ENCODE data around the gene UBR2.
"Not testable (repeated sequence)": the region's sequence is repeated elsewhere in the genome, so short reads cannot be mapped to it uniquely, and the experiment has no call there.

Gene UBR2

GRCh38 chr6:42556462-42556861 is 7.4 kb upstream of the UBR2 start:
- no peaks in the 10 kb centered on the region for H3K9me3 ChIP-seq (ENCODE audit: control insufficient read depth, low read length)
- no peaks in the 10 kb centered on the region for H3K36me3 ChIP-seq (ENCODE audit: control insufficient read depth, insufficient read depth, low read length, severe bottlenecking)
- H3K4me3 ChIP-seq (ENCODE audit: low read length) = no peak overlapping the region
- peaks cover under 1% of the 10 kb centered on the region for H3K4me1 ChIP-seq (ENCODE audit: control insufficient read depth, insufficient read depth, low read length)
- no peak for DNase-seq (ENCODE audit: low read depth)
- H3K9ac ChIP-seq (ENCODE audit: low read length) = no peak overlapping the region
- no peaks in the 10 kb centered on the region for H3K27me3 ChIP-seq (replicated peaks; ENCODE audit: control insufficient read depth, insufficient read depth, low read length)

- not testable (repeated sequence) for H3K27me3 ChIP-seq (replicated peaks; ENCODE audit: control insufficient read depth, insufficient read depth, low read length); H3K4me3 ChIP-seq (ENCODE audit: low read length); H3K9ac ChIP-seq (ENCODE audit: low read length); H3K36me3 ChIP-seq (ENCODE audit: control insufficient read depth, insufficient read depth, low read length, severe bottlenecking); H3K9me3 ChIP-seq (ENCODE audit: control insufficient read depth, low read length); DNase-seq (ENCODE audit: low read depth); H3K4me1 ChIP-seq (ENCODE audit: control insufficient read depth, insufficient read depth, low read length)
These were observed 4.6 kb upstream of the UBR2 start for GRCh38 chr6:42559276-42559675.

DNA sequence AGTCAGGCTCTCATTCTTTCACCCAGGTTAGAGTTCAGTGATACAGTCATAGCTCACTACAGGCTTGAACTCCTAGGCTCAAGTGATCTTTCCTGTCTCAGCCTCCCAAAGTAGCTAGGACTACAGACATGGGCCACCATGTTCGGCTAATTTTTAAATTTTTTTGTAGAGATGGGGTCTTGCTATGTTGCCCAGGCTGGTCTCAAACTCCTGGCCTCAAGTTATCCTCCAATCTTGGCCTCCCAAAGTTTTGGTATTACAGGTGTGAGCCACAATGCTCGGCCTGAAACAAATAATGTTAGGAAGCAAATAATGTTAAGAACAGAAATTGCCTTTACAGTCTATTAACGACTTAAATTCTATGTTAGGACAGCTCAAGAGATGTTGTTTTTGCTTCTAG is 1.8 kb upstream of the UBR2 start:
- H3K27me3 ChIP-seq (replicated peaks; ENCODE audit: control insufficient read depth, insufficient read depth, low read length) = no peaks in the 10 kb centered on the region
- peaks cover 4% of the 10 kb centered on the region for H3K36me3 ChIP-seq (ENCODE audit: control insufficient read depth, insufficient read depth, low read length, severe bottlenecking)
- no peak for DNase-seq (ENCODE audit: low read depth)
- no peak overlapping the region for H3K9ac ChIP-seq (ENCODE audit: low read length)
- no peaks in the 10 kb centered on the region for H3K9me3 ChIP-seq (ENCODE audit: control insufficient read depth, low read length)
- H3K4me1 ChIP-seq (ENCODE audit: control insufficient read depth, insufficient read depth, low read length) = peaks cover 8% of the 10 kb centered on the region
- H3K4me3 ChIP-seq (ENCODE audit: low read length) = no peak overlapping the region

GRCh38 chr6:42562788-42563405 is 932 bp upstream of the UBR2 start:
- Histone ChIP-seq H3K36me3 (ENCODE audit: control insufficient read depth, insufficient read depth, low read length, severe bottlenecking) (peaks cover 4% of the 10 kb centered on the region), H3K27me3 (replicated peaks; ENCODE audit: control insufficient read depth, insufficient read depth, low read length) (no peaks in the 10 kb centered on the region), H3K4me1 (ENCODE audit: control insufficient read depth, insufficient read depth, low read length) (peaks cover 8% of the 10 kb centered on the region), H3K4me3 (ENCODE audit: low read length) (peak overlapping the region; percentile 100), H3K9ac (ENCODE audit: low read length) (no peak overlapping the region), H3K9me3 (ENCODE audit: control insufficient read depth, low read length) (no peaks in the 10 kb centered on the region)
- no peak for DNase-seq (ENCODE audit: low read depth)

GRCh38 chr6:42564506-42564825 is 637 bp downstream of the UBR2 start:
- peak overlapping the region; percentile 100 for H3K4me3 ChIP-seq (ENCODE audit: low read length)
- no peak for DNase-seq (ENCODE audit: low read depth)

GRCh38 chr6:42565823-42566613 is 2.2 kb downstream of the UBR2 start:
- peak overlapping the region; percentile 93 for H3K9ac ChIP-seq (ENCODE audit: low read length)
- no peaks in the 10 kb centered on the region for H3K27me3 ChIP-seq (replicated peaks; ENCODE audit: control insufficient read depth, insufficient read depth, low read length)
- peak overlapping the region; percentile 100 for H3K4me3 ChIP-seq (ENCODE audit: low read length)
- H3K9me3 ChIP-seq (ENCODE audit: control insufficient read depth, low read length) = no peaks in the 10 kb centered on the region
- H3K4me1 ChIP-seq (ENCODE audit: control insufficient read depth, insufficient read depth, low read length) = peaks cover 23% of the 10 kb centered on the region
- H3K36me3 ChIP-seq (ENCODE audit: control insufficient read depth, insufficient read depth, low read length, severe bottlenecking) = peaks cover 4% of the 10 kb centered on the region
- peak; percentile 34 for DNase-seq (ENCODE audit: low read depth)

More at GRCh38 chr6:42564506-42564825, 637 bp downstream of the UBR2 start:
- no peaks in the 10 kb centered on the region for H3K9me3 ChIP-seq (ENCODE audit: control insufficient read depth, low read length)
- peaks cover 16% of the 10 kb centered on the region for H3K4me1 ChIP-seq (ENCODE audit: control insufficient read depth, insufficient read depth, low read length)
- peaks cover 4% of the 10 kb centered on the region for H3K36me3 ChIP-seq (ENCODE audit: control insufficient read depth, insufficient read depth, low read length, severe bottlenecking)
- peak overlapping the region; percentile 93 for H3K9ac ChIP-seq (ENCODE audit: low read length)
- H3K27me3 ChIP-seq (replicated peaks; ENCODE audit: control insufficient read depth, insufficient read depth, low read length) = no peaks in the 10 kb centered on the region

DNA sequence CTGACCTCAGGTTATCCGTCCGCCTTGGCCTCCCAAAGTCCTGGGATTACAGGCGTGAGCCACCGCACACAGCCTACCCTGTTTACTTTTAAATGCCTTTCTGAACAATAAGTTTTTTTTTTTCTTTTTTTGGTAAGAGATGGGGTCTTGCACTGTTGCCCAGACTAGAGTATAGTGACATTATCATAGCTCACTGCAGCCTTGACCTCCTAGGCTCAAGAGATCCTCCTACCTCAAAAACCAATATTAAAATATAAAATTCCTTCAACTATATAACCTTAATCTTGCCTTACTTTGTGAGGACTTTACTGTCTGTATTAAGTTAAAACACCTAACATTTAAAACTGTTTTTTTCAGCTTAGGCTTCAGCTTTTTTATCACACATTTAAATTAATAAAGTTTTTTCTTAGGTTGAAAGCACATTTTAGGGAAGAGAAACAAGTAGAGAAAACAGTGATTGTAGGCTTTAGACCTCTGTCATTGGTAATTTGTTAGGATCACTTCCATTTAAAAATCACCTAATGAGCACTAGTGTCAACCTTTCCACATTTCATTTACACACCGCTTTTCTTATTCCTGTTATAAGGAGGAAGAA is 2.9 kb downstream of the UBR2 start:
- Histone ChIP-seq H3K4me3 (ENCODE audit: low read length) (no peak overlapping the region), H3K36me3 (ENCODE audit: control insufficient read depth, insufficient read depth, low read length, severe bottlenecking) (peaks cover 4% of the 10 kb centered on the region), H3K9me3 (ENCODE audit: control insufficient read depth, low read length) (no peaks in the 10 kb centered on the region), H3K27me3 (replicated peaks; ENCODE audit: control insufficient read depth, insufficient read depth, low read length) (no peaks in the 10 kb centered on the region), H3K4me1 (ENCODE audit: control insufficient read depth, insufficient read depth, low read length) (peaks cover 25% of the 10 kb centered on the region), H3K9ac (ENCODE audit: low read length) (peak overlapping the region; percentile 25)
- DNase-seq (ENCODE audit: low read depth) = no peak

GRCh38 chr6:42567237-42567636 is 3.4 kb downstream of the UBR2 start:
- not testable (repeated sequence) for H3K9me3 ChIP-seq (ENCODE audit: control insufficient read depth, low read length); H3K36me3 ChIP-seq (ENCODE audit: control insufficient read depth, insufficient read depth, low read length, severe bottlenecking); H3K9ac ChIP-seq (ENCODE audit: low read length); H3K4me3 ChIP-seq (ENCODE audit: low read length); DNase-seq (ENCODE audit: low read depth); H3K27me3 ChIP-seq (replicated peaks; ENCODE audit: control insufficient read depth, insufficient read depth, low read length)
- peaks cover 30% of the 10 kb centered on the region for H3K4me1 ChIP-seq (ENCODE audit: control insufficient read depth, insufficient read depth, low read length)

DNA sequence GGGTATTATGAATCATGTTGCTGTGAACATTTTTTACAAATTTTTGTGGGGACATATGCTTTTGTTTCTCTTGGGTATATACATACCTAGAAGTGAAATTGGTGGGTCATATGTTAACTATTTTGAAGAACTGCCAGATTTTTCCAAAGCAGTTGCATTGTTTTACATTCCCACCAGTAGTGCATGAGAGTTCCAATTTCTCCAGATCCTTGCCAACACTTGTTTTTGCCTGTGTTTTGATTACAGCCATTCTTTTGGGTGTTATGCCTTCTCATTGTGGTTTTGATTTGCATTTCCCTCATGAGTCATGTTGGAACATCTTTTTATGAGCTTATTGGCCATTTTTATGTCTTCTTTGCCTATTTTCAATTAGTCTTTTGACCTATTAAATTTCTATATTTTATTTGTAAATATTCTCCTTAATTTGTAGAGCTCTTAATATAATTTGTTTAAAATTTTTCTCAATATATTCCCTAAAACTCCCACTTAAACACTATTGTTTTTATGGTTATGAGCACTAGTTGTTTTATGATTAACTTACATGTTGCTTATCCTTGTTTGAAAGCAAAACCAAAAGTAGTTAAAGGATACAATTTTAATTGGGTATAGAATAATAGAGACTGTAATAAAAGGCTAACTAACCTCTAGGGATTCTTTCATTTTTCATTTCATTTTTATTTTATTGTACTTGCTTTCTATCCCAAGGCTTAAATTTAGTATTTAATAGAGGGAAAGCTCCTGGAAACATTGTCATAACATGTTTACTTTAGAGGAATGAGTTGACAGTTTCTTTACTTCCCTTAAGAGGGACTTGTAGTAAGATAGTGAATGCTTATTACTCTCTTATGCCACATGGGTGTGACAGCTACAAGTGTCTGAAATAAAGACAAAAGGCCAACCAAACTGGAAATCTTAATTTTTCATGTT is 5.5 kb downstream of the UBR2 start:
- Histone ChIP-seq H3K27me3 (replicated peaks; ENCODE audit: control insufficient read depth, insufficient read depth, low read length) (no peaks in the 10 kb centered on the region), H3K36me3 (ENCODE audit: control insufficient read depth, insufficient read depth, low read length, severe bottlenecking) (peaks cover 13% of the 10 kb centered on the region), H3K4me3 (ENCODE audit: low read length) (no peak overlapping the region), H3K9ac (ENCODE audit: low read length) (peak overlapping the region; percentile 13), H3K9me3 (ENCODE audit: control insufficient read depth, low read length) (no peaks in the 10 kb centered on the region), H3K4me1 (ENCODE audit: control insufficient read depth, insufficient read depth, low read length) (peaks cover 33% of the 10 kb centered on the region)
- DNase-seq (ENCODE audit: low read depth) = peak; percentile 74

DNA sequence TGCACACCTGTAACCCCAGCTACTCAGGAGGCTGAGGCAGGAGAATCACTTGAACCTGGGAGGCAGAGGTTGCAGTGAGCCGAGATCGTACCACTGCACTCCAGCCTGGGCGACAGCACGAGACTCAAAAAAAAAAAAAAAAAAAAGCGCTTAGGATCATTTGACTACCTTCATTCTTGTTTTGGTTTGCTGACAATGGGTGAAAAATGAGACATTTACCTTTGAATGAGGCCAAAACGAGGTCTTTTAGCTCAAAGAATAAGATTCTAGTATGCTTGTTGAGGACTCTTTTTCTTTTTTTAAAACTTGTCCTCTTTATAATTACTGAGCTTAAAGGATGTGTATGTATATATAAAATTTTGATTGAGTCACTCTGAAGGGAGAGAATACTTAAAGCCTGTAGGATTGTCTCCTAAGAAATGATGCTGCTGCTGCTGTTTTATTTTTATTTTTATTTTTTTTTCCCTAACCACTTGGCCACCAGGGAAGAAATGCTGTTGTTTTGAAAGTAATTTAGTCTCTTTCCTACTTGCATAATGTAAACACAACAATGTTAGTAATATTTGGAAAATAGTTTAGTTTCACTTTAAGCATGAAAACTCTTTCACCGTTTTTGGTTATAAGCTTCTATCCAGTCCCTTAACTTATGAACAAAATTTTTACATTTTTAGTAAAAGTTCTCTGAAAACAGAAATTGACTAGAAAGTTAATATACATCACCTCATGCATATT is 7.9 kb downstream of the UBR2 start:
- H3K27me3 ChIP-seq (replicated peaks; ENCODE audit: control insufficient read depth, insufficient read depth, low read length) = no peaks in the 10 kb centered on the region
- H3K9ac ChIP-seq (ENCODE audit: low read length) = peak overlapping the region; percentile 54
- peak overlapping the region; percentile 69 for H3K4me3 ChIP-seq (ENCODE audit: low read length)
- DNase-seq (ENCODE audit: low read depth) = peak; percentile 53
- H3K4me1 ChIP-seq (ENCODE audit: control insufficient read depth, insufficient read depth, low read length) = peaks cover 25% of the 10 kb centered on the region
- peaks cover 24% of the 10 kb centered on the region for H3K36me3 ChIP-seq (ENCODE audit: control insufficient read depth, insufficient read depth, low read length, severe bottlenecking)
- no peaks in the 10 kb centered on the region for H3K9me3 ChIP-seq (ENCODE audit: control insufficient read depth, low read length)

Data from adipocyte (in vitro differentiated cells).